GM08714 (cell line): Measurements from ENCODE around the gene GRAP.

Experiments
- H3K4me3 ChIP-seq: fragments of 200-500 bp; sonication (Bioruptor generic); 2 replicates; pipeline ENCODE4 v1.5.1; 2014; ENCODE audit warnings: mild to moderate bottlenecking, low read length, inconsistent platforms
- ZNF274 ChIP-seq: IDR thresholded peaks from 2 replicates; pipeline ENCODE4 v1.6.1; 2012; ENCODE audit warnings: mild to moderate bottlenecking, low read depth, low read length

GRAP gene

GRCh38 chr17:19013226-19013625 is 33.5 kb downstream of the GRAP start:
- H3K4me3 ChIP-seq, result no peak overlapping the region
- TF ChIP-seq ZNF274, result no peak

- TF ChIP-seq ZNF274, result no peak
- no peak overlapping the region for H3K4me3 ChIP-seq
These were observed 34.3 kb downstream of the GRAP start for GRCh38 chr17:19012171-19013080.

GRCh38 chr17:19011581-19011980 is 35.2 kb downstream of the GRAP start:
- no peak for TF ChIP-seq ZNF274
- H3K4me3 ChIP-seq, result no peak overlapping the region

GRCh38 chr17:19010729-19011505 is 35.8 kb downstream of the GRAP start:
- H3K4me3 ChIP-seq, result no peak overlapping the region
- TF ChIP-seq ZNF274, result no peak

- no peak for TF ChIP-seq ZNF274
- no peak overlapping the region for H3K4me3 ChIP-seq
These were observed 36.8 kb downstream of the GRAP start for GRCh38 chr17:19009970-19010369.

- H3K4me3 ChIP-seq, result no peak overlapping the region
- TF ChIP-seq ZNF274, result no peak
These were observed 40.1 kb downstream of the GRAP start for GRCh38 chr17:19006698-19007097.

GRCh38 chr17:19005789-19006430 is 40.8 kb downstream of the GRAP start:
- no peak overlapping the region for H3K4me3 ChIP-seq
- TF ChIP-seq ZNF274, result no peak

- no peak for TF ChIP-seq ZNF274
- peak overlapping the region; percentile 70; the same call in 1 of the 2 replicates for H3K4me3 ChIP-seq
These were observed 41.5 kb downstream of the GRAP start for GRCh38 chr17:19005137-19005773.

- no peak for TF ChIP-seq ZNF274
- H3K4me3 ChIP-seq, result peak within 1 kb of the TSS; percentile 70
These were observed 42.2 kb downstream of the GRAP start, which contains the start of gene FAM83G for GRCh38 chr17:19004421-19005136. FAM83G (minus strand) TSS chr17:19004764; CDS start chr17:19004041, 723 bp downstream.

GRCh38 chr17:19003543-19004420 is 43.0 kb downstream of the GRAP start:
- H3K4me3 ChIP-seq, result peak overlapping the region; percentile 70
- TF ChIP-seq ZNF274, result no peak

GRCh38 chr17:19002805-19003542 is 43.8 kb downstream of the GRAP start:
- H3K4me3 ChIP-seq, result peak overlapping the region; percentile 70; the same call in 1 of the 2 replicates

More at GRCh38 chr17:19002805-19003542, 43.8 kb downstream of the GRAP start:
- no peak for TF ChIP-seq ZNF274
